Astrocyte (in vitro differentiated cells and primary cell): ENCODE measurements around the gene CTNNB1. TPM values are rescaled to one million over a fixed set of nuclear protein-coding genes. Genes with fewer than 3 reads are reported as not detected.
A peak's percentile ranks its signal among the peaks of the same experiment; 100 is the strongest.

Source experiments
- DNase-seq: peaks from one replicate; pipeline ENCODE4 v3.0.0-alpha.2; 2010; ENCODE audit warnings: low read depth
- FAIRE-seq: peaks from 2 replicates; lab custom pipeline; 2011; peaks lifted over from hg19 to GRCh38; lab: Jason Lieb, UNC
- H2AFZ ChIP-seq: 2 replicates; pipeline ENCODE4 v1.6.0; 2012; ENCODE audit warnings: low read depth, low read length, inconsistent platforms
- H3K27ac ChIP-seq: 2 replicates; pipeline ENCODE4 v1.5.1; 2011; ENCODE audit warnings: low read depth, low read length, inconsistent platforms
- H3K27me3 ChIP-seq: 2 replicates; pipeline ENCODE4 v1.6.0; 2011; ENCODE audit warnings: low read length, inconsistent platforms; ENCODE audit not compliant: insufficient read depth
- H3K36me3 ChIP-seq: 2 replicates; pipeline ENCODE4 v1.5.1; 2011; ENCODE audit warnings: low read length, inconsistent platforms; ENCODE audit not compliant: insufficient read depth
- H3K4me1 ChIP-seq: 2 replicates; pipeline ENCODE4 v1.5.1; 2011; ENCODE audit warnings: low read length, inconsistent platforms; ENCODE audit not compliant: insufficient read depth
- H3K4me2 ChIP-seq: 2 replicates; pipeline ENCODE4 v1.6.0; 2012; ENCODE audit warnings: low read length, inconsistent platforms
- H3K4me3 ChIP-seq: 2 replicates; pipeline ENCODE4 v1.5.1; 2011; ENCODE audit warnings: low read depth, mild to moderate bottlenecking, low read length, inconsistent platforms; ENCODE audit not compliant: insufficient read depth
- H3K79me2 ChIP-seq: 2 replicates; pipeline ENCODE4 v1.6.0; 2012; ENCODE audit warnings: mild to moderate bottlenecking, low read length, inconsistent platforms; ENCODE audit not compliant: insufficient read depth
- H3K9ac ChIP-seq: 2 replicates; pipeline ENCODE4 v1.6.0; 2012; ENCODE audit warnings: mild to moderate bottlenecking, low read length, inconsistent platforms
- H3K9me3 ChIP-seq: 2 replicates; pipeline ENCODE4 v1.5.1; 2012; ENCODE audit warnings: low read depth, mild to moderate bottlenecking, low read length, inconsistent platforms; ENCODE audit not compliant: insufficient read depth
- H4K20me1 ChIP-seq: 2 replicates; pipeline ENCODE4 v1.6.0; 2012; ENCODE audit warnings: low read length, inconsistent platforms; ENCODE audit not compliant: insufficient read depth
- H3K27ac Mint-ChIP-seq: one replicate; pipeline ENCODE4 v1.8.0; 2021; ENCODE audit warnings: mild to moderate bottlenecking, mixed read lengths; ENCODE audit not compliant: unreplicated experiment
- H3K27me3 Mint-ChIP-seq: one replicate; pipeline ENCODE4 v1.8.0; 2021; ENCODE audit warnings: low read depth, mixed read lengths; ENCODE audit not compliant: unreplicated experiment
- H3K36me3 Mint-ChIP-seq: one replicate; pipeline ENCODE4 v1.8.0; 2021; ENCODE audit warnings: low read depth, mixed read lengths; ENCODE audit not compliant: unreplicated experiment
- H3K4me1 Mint-ChIP-seq: one replicate; pipeline ENCODE4 v1.8.0; 2021; ENCODE audit warnings: low read depth, mixed read lengths; ENCODE audit not compliant: unreplicated experiment
- H3K4me3 Mint-ChIP-seq: one replicate; pipeline ENCODE4 v1.8.0; 2021; ENCODE audit warnings: mild to moderate bottlenecking, moderate library complexity, mixed read lengths; ENCODE audit not compliant: unreplicated experiment
- H3K9me3 Mint-ChIP-seq: one replicate; pipeline ENCODE4 v1.8.0; 2021; ENCODE audit warnings: mild to moderate bottlenecking, mixed read lengths; ENCODE audit not compliant: unreplicated experiment
- CTCF ChIP-seq: IDR thresholded peaks from 2 replicates; pipeline ENCODE4 v1.5.1; 2011; ENCODE audit warnings: low read depth, mild to moderate bottlenecking, inconsistent platforms, low read length, moderate library complexity; ENCODE audit not compliant: insufficient read depth
- EZH2 ChIP-seq: IDR thresholded peaks from 2 replicates; pipeline ENCODE4 v1.6.1; 2012; ENCODE audit warnings: mild to moderate bottlenecking, low read length, inconsistent platforms; ENCODE audit not compliant: insufficient read depth
- total RNA-seq: library from RNA; stranded (reverse); gene quantifications from 2 replicates; pipeline ENCODE4 v1.2.1, GENCODE V29; 2021

The CTNNB1 gene
- total RNA-seq, 1 donor from 2014 or later, result 656 TPM

- H3K36me3 Mint-ChIP-seq, result no peaks in the 10 kb centered on the region
- H4K20me1 ChIP-seq, result no peaks in the 10 kb centered on the region
- H3K4me2 ChIP-seq, result no peak overlapping the region
- TF ChIP-seq EZH2 (no peak), CTCF (no peak)
- FAIRE-seq (no peak), DNase-seq (no peak)
- no peaks in the 10 kb centered on the region for H3K36me3 ChIP-seq
- peaks cover 8% of the 10 kb centered on the region for H3K4me1 Mint-ChIP-seq
- no peak overlapping the region for H3K4me3 ChIP-seq
- H3K79me2 ChIP-seq, result no peaks in the 10 kb centered on the region
- H3K27ac ChIP-seq, result no peak overlapping the region
- H3K9me3 ChIP-seq, result no peaks in the 10 kb centered on the region
- H3K27ac Mint-ChIP-seq, result no peak overlapping the region
- H3K9ac ChIP-seq, result no peak overlapping the region
- H3K27me3 ChIP-seq, result peaks cover 5% of the 10 kb centered on the region
- H3K27me3 Mint-ChIP-seq, result peaks cover 23% of the 10 kb centered on the region
- H3K4me3 Mint-ChIP-seq, result no peak overlapping the region
- no peaks in the 10 kb centered on the region for H3K4me1 ChIP-seq
- no peak overlapping the region for H2AFZ ChIP-seq
- peaks cover 7% of the 10 kb centered on the region for H3K9me3 Mint-ChIP-seq
Measured at GRCh38 chr3:41167722-41168497, 31.4 kb upstream of the CTNNB1 start.

- Histone ChIP-seq H3K36me3 (no peaks in the 10 kb centered on the region), H3K9ac (no peak overlapping the region), H3K27me3 (peaks cover 10% of the 10 kb centered on the region), H3K9me3 (no peaks in the 10 kb centered on the region), H2AFZ (no peak overlapping the region), H3K4me3 (no peak overlapping the region), H3K4me1 (no peaks in the 10 kb centered on the region), H4K20me1 (no peaks in the 10 kb centered on the region), H3K27ac (no peak overlapping the region), H3K4me2 (no peak overlapping the region), H3K79me2 (no peaks in the 10 kb centered on the region)
- Mint-ChIP-seq H3K4me3 (no peak overlapping the region), H3K4me1 (peaks cover 8% of the 10 kb centered on the region), H3K9me3 (peaks cover 8% of the 10 kb centered on the region), H3K36me3 (no peaks in the 10 kb centered on the region), H3K27me3 (peaks cover 25% of the 10 kb centered on the region), H3K27ac (no peak overlapping the region)
- TF ChIP-seq CTCF (no peak), EZH2 (no peak)
- FAIRE-seq (no peak), DNase-seq (peak; percentile 6)
Measured at GRCh38 chr3:41169023-41169422, 30.3 kb upstream of the CTNNB1 start.
